Cardiac septum (tissue), 1 donor: ENCODE measurements around the gene UXT. TPM values are rescaled to one million over a fixed set of nuclear protein-coding genes. Genes with fewer than 3 reads are reported as not detected.
"Not testable (repeated sequence)": the region's sequence is repeated elsewhere in the genome, so short reads cannot be mapped to it uniquely, and the experiment has no call there.

Experiments used
- DNase-seq: peaks from one replicate; pipeline ENCODE4 v3.0.0-alpha.2; 2020; ENCODE audit warnings: low spot score
- intact Hi-C: fragments of 100-400 bp; cut with DNase I; formaldehyde crosslinking; loops from one replicate; pipeline ENCODE4 v1.14.0; 2022
- long read RNA-seq: library from polyadenylated mRNA; unstranded; transcript quantifications from one replicate; pipeline ENCODE4 v2.0.0, GENCODE V29; 2021
- total RNA-seq: library from RNA; stranded (reverse); fragmentation: NEBNext Ultra II Directional; extraction: Animal tissue kit (Norgen Biotek cat#: 25700); gene quantifications from one replicate; pipeline ENCODE4 v1.2.1, GENCODE V29; 2021
- donor health status: DM: no; HTN: no; CAD: no.

The UXT gene
- total RNA-seq, result 83.2 TPM
- long read RNA-seq, transcript UXT-201 (7 exons, 574 nt), result major isoform, 20 of 31 reads
- long read RNA-seq, transcript UXT-202 (6 exons, 701 nt), result minor isoform, 8 of 31 reads
- long read RNA-seq, partial matches to known transcripts, result 0 of 31 reads
- long read RNA-seq, other reads (novel, unspliced or antisense), result 3 of 31 reads

GRCh38 chrX:47658684-47659420, at the start of gene UXT:
Gene UXT, minus strand, starts transcription at chrX:47659180. Its CDS starts 253 bp downstream, at chrX:47658927.
- peak; percentile 95 for DNase-seq
- intact Hi-C loops, result loop anchor here (10.0 kb wide), 1 partner anchor 366 kb away; no protein-coding TSS in a partner anchor

GRCh38 chrX:47707031-47707780, 48.2 kb upstream of the UXT start:
- DNase-seq, result no peak
- intact Hi-C loops, result no loop called here

- no peak for DNase-seq
- intact Hi-C loops, result no loop called here
Measured at GRCh38 chrX:47706575-47706974, 47.6 kb upstream of the UXT start.

GRCh38 chrX:47704736-47705135, 45.8 kb upstream of the UXT start:
- intact Hi-C loops, result no loop called here
- no peak for DNase-seq

- intact Hi-C loops, result no loop called here
- DNase-seq, result no peak
Measured at GRCh38 chrX:47697181-47697580, 38.2 kb upstream of the UXT start.

- DNase-seq, result no peak
- intact Hi-C loops, result no loop called here
Measured at GRCh38 chrX:47690175-47690574, 31.2 kb upstream of the UXT start.

- no peak for DNase-seq
- intact Hi-C loops, result no loop called here
Measured at GRCh38 chrX:47687263-47687662, 28.3 kb upstream of the UXT start.

GRCh38 chrX:47683829-47684205, 24.8 kb upstream of the UXT start:
- intact Hi-C loops, result no loop called here
- DNase-seq, result no peak

- DNase-seq, result no peak
- intact Hi-C loops, result no loop called here
Measured at GRCh38 chrX:47683184-47683828, 24.3 kb upstream of the UXT start.

- intact Hi-C loops, DNase-seq: not testable (repeated sequence)
Measured at GRCh38 chrX:47675959-47676859, 17.2 kb upstream of the UXT start.

GRCh38 chrX:47674776-47675175, 15.8 kb upstream of the UXT start:
- DNase-seq, result no peak
- intact Hi-C loops, result no loop called here

GRCh38 chrX:47665797-47666196, 6.8 kb upstream of the UXT start:
- DNase-seq, intact Hi-C loops: not testable (repeated sequence)

GRCh38 chrX:47664737-47665136, 5.8 kb upstream of the UXT start:
- intact Hi-C loops, result no loop called here
- no peak for DNase-seq

- intact Hi-C loops, result no loop called here
- DNase-seq, result no peak
Measured at GRCh38 chrX:47662144-47662657, 3.2 kb upstream of the UXT start.

GRCh38 chrX:47661539-47661938, 2.6 kb upstream of the UXT start:
- no peak for DNase-seq
- intact Hi-C loops, result no loop called here

- no peak for DNase-seq
- intact Hi-C loops, result loop anchor here (10.0 kb wide), 1 partner anchor 365 kb away; no protein-coding TSS in a partner anchor
Measured at GRCh38 chrX:47659421-47659726, 394 bp upstream of the UXT start.

GRCh38 chrX:47658301-47658683, 688 bp downstream of the UXT start:
- intact Hi-C loops, result loop anchor here (10.0 kb wide), 1 partner anchor 367 kb away; no protein-coding TSS in a partner anchor
- no peak for DNase-seq

- intact Hi-C loops, result loop anchor here (5.0 to 10.0 kb wide), 2 partner anchors 109 to 374 kb away; no protein-coding TSS in a partner anchor
- no peak for DNase-seq
Measured at GRCh38 chrX:47651043-47651905, 7.7 kb downstream of the UXT start.
